Measurements from ENCODE around the gene DMWD. TPM values are rescaled to one million over a fixed set of nuclear protein-coding genes. Genes with fewer than 3 reads are reported as not detected.

Gene DMWD
- polyA plus RNA-seq, 1 of the 3 experiments (the other 2 are of a cell fraction), result 40.6 TPM

DNA sequence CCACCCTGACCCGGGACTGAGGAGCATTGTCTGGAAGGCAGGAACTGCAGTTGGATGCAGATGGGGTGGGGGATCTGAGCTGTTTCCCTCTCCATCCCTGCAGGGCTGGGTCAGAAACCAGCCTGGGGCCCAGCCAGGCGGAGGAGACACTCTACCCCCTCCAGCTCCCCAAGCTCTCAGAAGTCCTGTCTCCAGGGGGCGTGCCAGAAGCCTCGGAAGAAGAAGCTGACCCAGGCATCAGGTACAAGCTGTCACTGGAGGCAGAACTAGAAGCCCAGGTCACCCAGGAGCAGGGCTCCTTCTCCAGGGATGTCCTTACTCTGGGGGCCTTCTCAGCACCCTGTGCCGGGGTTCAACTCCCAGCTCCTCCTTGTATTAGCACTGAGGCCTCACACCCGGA, 39.1 kb downstream of the DMWD start (continued):
- TF ChIP-seq, protein P1, sequence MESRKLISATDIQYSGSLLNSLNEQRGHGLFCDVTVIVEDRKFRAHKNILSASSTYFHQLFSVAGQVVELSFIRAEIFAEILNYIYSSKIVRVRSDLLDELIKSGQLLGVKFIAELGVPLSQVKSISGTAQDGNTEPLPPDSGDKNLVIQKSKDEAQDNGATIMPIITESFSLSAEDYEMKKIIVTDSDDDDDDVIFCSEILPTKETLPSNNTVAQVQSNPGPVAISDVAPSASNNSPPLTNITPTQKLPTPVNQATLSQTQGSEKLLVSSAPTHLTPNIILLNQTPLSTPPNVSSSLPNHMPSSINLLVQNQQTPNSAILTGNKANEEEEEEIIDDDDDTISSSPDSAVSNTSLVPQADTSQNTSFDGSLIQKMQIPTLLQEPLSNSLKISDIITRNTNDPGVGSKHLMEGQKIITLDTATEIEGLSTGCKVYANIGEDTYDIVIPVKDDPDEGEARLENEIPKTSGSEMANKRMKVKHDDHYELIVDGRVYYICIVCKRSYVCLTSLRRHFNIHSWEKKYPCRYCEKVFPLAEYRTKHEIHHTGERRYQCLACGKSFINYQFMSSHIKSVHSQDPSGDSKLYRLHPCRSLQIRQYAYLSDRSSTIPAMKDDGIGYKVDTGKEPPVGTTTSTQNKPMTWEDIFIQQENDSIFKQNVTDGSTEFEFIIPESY (IDR thresholded peaks at IDR 0.05; ENCODE audit: borderline replicate concordance, low read depth), result no peak
- TF ChIP-seq RCOR1 (IDR thresholded peaks at IDR 0.05; ENCODE audit: low read length), result no peak
- TF ChIP-seq FOSL2 (IDR thresholded peaks at IDR 0.05; ENCODE audit: borderline replicate concordance, low read depth), result no peak

GRCh38 chr19:45752639-45753038, 40.0 kb downstream of the DMWD start:
- CTCF ChIA-PET, result interaction anchor here (0.6 to 2.8 kb wide), 4 partner anchors 12 to 691 kb away, joined by 3 to 9 read pairs (median 4); partner anchors contain the start of gene SIX5
- POLR2A ChIA-PET, result interaction anchor here (0.6 kb wide), 1 partner anchor 40 kb away, joined by 3 read pairs; the partner anchor contains the start of gene DMWD
- H2AFZ ChIP-seq (ENCODE audit: low read depth), result no peak overlapping the region
- no peaks in the 10 kb centered on the region for H3K9me3 ChIP-seq
- no peaks in the 10 kb centered on the region for H3K79me2 ChIP-seq (ENCODE audit: insufficient read depth)
- H3K9me2 ChIP-seq, result no peaks in the 10 kb centered on the region
- no peak for DNase-seq
- WGBS (ENCODE audit: low lambda C conversion rate), result 87% methylated on average over 12 of the region's 12 CpGs
- no peak overlapping the region for H3K4me2 ChIP-seq
- no peaks in the 10 kb centered on the region for H3K4me1 ChIP-seq (ENCODE audit: control insufficient read depth in 1 of 2, insufficient read depth in 2 of 2, low read depth in 1 of 2, low read length in 1 of 2)
- H3K27me3 ChIP-seq (ENCODE audit: insufficient read depth), result no peaks in the 10 kb centered on the region
- no peaks in the 10 kb centered on the region for H4K20me1 ChIP-seq (ENCODE audit: insufficient read depth)
- H3K9ac ChIP-seq, result no peak overlapping the region
- no peaks in the 10 kb centered on the region for H3K36me3 ChIP-seq (replicated peaks in 1 of 2; ENCODE audit: control insufficient read depth in 1 of 2, insufficient read depth in 2 of 2, low read length in 1 of 2)
- no peak overlapping the region for H3K27ac ChIP-seq (ENCODE audit: low read depth in 2 of 2, low read length in 1 of 2)
- H3K4me3 ChIP-seq (ENCODE audit: low read depth in 2 of 2, low read length in 1 of 2), result no peak overlapping the region
- H3F3A ChIP-seq (replicated peaks; ENCODE audit: insufficient read depth), result no peaks in the 10 kb centered on the region
- TF ChIP-seq EP300 (IDR thresholded peaks at IDR 0.05; ENCODE audit: borderline replicate concordance in 1 of 2, low read depth in 1 of 2, low read length in 1 of 2), result no peak
- no peak for TF ChIP-seq RFX5 (IDR thresholded peaks at IDR 0.05; ENCODE audit: low read length)
- no peak for TF ChIP-seq SMC3 (IDR thresholded peaks at IDR 0.05; ENCODE audit: low read depth, low read length)
- no peak for TF ChIP-seq PBX3 (IDR thresholded peaks at IDR 0.05)
- no peak for TF ChIP-seq MEF2A (IDR thresholded peaks at IDR 0.05; ENCODE audit: borderline replicate concordance, low read depth)
- no peak for TF ChIP-seq EZH2phosphoT487 (IDR thresholded peaks at IDR 0.05; ENCODE audit: borderline replicate concordance, low read depth)
- TF ChIP-seq NRF1 (IDR thresholded peaks at IDR 0.05; ENCODE audit: low read depth, low read length), result no peak
- TF ChIP-seq, protein P1 (IDR thresholded peaks at IDR 0.05; ENCODE audit: borderline replicate concordance, low read depth), result no peak
- no peak for TF ChIP-seq NFIC (IDR thresholded peaks at IDR 0.05; ENCODE audit: borderline replicate concordance)
- TF ChIP-seq JUND (IDR thresholded peaks at IDR 0.05), result no peak
- no peak for TF ChIP-seq RXRA (IDR thresholded peaks at IDR 0.05; ENCODE audit: borderline replicate concordance, low read depth)
- no peak for TF ChIP-seq CHD2 (IDR thresholded peaks at IDR 0.05; ENCODE audit: low read length, partially characterized antibody)
- TF ChIP-seq FOXJ3 (CRISPR knock-in tag; IDR thresholded peaks at IDR 0.05), result no peak
- no peak for TF ChIP-seq RCOR1 (IDR thresholded peaks at IDR 0.05; ENCODE audit: low read length)
- TF ChIP-seq USF2 (IDR thresholded peaks at IDR 0.05; ENCODE audit: borderline replicate concordance, low read depth, low read length), result no peak
- TF ChIP-seq GABPA (IDR thresholded peaks at IDR 0.05; ENCODE audit: low read depth), result no peak
- TF ChIP-seq, protein P2, sequence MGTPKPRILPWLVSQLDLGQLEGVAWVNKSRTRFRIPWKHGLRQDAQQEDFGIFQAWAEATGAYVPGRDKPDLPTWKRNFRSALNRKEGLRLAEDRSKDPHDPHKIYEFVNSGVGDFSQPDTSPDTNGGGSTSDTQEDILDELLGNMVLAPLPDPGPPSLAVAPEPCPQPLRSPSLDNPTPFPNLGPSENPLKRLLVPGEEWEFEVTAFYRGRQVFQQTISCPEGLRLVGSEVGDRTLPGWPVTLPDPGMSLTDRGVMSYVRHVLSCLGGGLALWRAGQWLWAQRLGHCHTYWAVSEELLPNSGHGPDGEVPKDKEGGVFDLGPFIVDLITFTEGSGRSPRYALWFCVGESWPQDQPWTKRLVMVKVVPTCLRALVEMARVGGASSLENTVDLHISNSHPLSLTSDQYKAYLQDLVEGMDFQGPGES (IDR thresholded peaks at IDR 0.05; ENCODE audit: low read depth, low read length), result no peak
- TF ChIP-seq TEAD4 (IDR thresholded peaks at IDR 0.05; ENCODE audit: borderline replicate concordance, insufficient read depth), result no peak
- TF ChIP-seq, protein P3, sequence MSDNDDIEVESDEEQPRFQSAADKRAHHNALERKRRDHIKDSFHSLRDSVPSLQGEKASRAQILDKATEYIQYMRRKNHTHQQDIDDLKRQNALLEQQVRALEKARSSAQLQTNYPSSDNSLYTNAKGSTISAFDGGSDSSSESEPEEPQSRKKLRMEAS (IDR thresholded peaks at IDR 0.05; ENCODE audit: low read depth), result no peak

All from SK-N-SH (cell line).